B cell (primary cell): ENCODE measurements around the gene DDR1. TPM values are rescaled to one million over a fixed set of nuclear protein-coding genes. Genes with fewer than 3 reads are reported as not detected.
"Not testable (repeated sequence)": the region's sequence is repeated elsewhere in the genome, so short reads cannot be mapped to it uniquely, and the experiment has no call there.

Source experiments
- ATAC-seq: fragments of 200-7000 bp; cut with Tn5 transposase; one replicate; pipeline ENCODE4 v1.10.0; 2021; ENCODE audit warnings: low read depth, mild to moderate bottlenecking, moderate number of reproducible peaks, moderate library complexity
- CTCF ChIA-PET: fragments of 350-600 bp; sonication (Branson Sonifier 250); formaldehyde crosslinking; loops from one replicate; lab custom pipeline; 2021; ENCODE audit warnings: antibody characterized with exemption, inconsistent platforms; lab: Charles Lee
- POLR2A ChIA-PET: fragments of 350-600 bp; sonication (Branson Sonifier 250); formaldehyde crosslinking; loops from one replicate; lab custom pipeline; 2021; ENCODE audit warnings: antibody characterized with exemption; lab: Charles Lee
- DNase-seq: peaks from one replicate; pipeline ENCODE4 v3.0.0; 2013
- H2AFZ ChIP-seq: 2 replicates; pipeline ENCODE4 v1.6.1; 2012; ENCODE audit warnings: mild to moderate bottlenecking, low read depth, low read length; ENCODE audit not compliant: insufficient read depth, poor library complexity, severe bottlenecking
- H3K27ac ChIP-seq, 2 donors: 1 replicate in 1 of 2; 2 replicates in 1 of 2; pipeline ENCODE4 v1.5.1; 2012 to 2013; ENCODE audit warnings: low read length in 2 of 2, mild to moderate bottlenecking in 2 of 2, moderate library complexity in 1 of 2
- H3K27me3 ChIP-seq, 4 experiments: fragments of 200-600 bp in 1 of 4; sonication (generic) in 1 of 4; replicated peaks in 1 of 4; 1 replicate in 2 of 4; 2 replicates in 2 of 4; pipeline versions ENCODE4 v1.6.1 to v1.7.0; 2013 to 2016; ENCODE audit warnings: low read length in 3 of 4, mild to moderate bottlenecking in 2 of 4, mixed read lengths in 1 of 4, moderate library complexity in 1 of 4; ENCODE audit not compliant: insufficient read depth in 4 of 4, control insufficient read depth in 3 of 4; ENCODE audit errors: control extremely low read depth in 1 of 4
- H3K36me3 ChIP-seq, 2 experiments: replicated peaks in 1 of 2; 1 replicate in 1 of 2; 2 replicates in 1 of 2; pipeline versions ENCODE4 v1.6.1 to v1.7.1; 2013; ENCODE audit warnings: low read length in 1 of 2; ENCODE audit not compliant: insufficient read depth in 2 of 2, control insufficient read depth in 1 of 2; ENCODE audit errors: control extremely low read depth in 1 of 2, extremely low read depth in 1 of 2
- H3K4me1 ChIP-seq, 2 donors: fragments of 200-600 bp in 1 of 2; sonication (generic) in 1 of 2; 1 replicate in 1 of 2; 2 replicates in 1 of 2; pipeline versions ENCODE4 v1.5.1 to v1.6.1; 2013 to 2017; ENCODE audit warnings: low read length in 2 of 2; ENCODE audit not compliant: control insufficient read depth in 2 of 2, insufficient read depth in 2 of 2
- H3K4me2 ChIP-seq: replicated peaks from 2 replicates; pipeline ENCODE3; 2012; ENCODE audit warnings: mild to moderate bottlenecking, low read depth, low read length; ENCODE audit not compliant: poor library complexity, severe bottlenecking
- H3K4me3 ChIP-seq, 5 experiments: fragments of 200-600 bp in 1 of 5; sonication (generic) in 1 of 5; 1 replicate in 3 of 5; 2 replicates in 2 of 5; pipeline versions ENCODE4 v1.5.1 to v1.7.0; 2011 to 2016; ENCODE audit warnings: low read length in 4 of 5, mild to moderate bottlenecking in 4 of 5, low read depth in 2 of 5, control low read depth in 1 of 5, moderate library complexity in 1 of 5; ENCODE audit not compliant: insufficient read depth in 1 of 5; ENCODE audit errors: control extremely low read depth in 1 of 5, extremely low read depth in 1 of 5
- H3K79me2 ChIP-seq: fragments of 200-600 bp; sonication (generic); one replicate; pipeline ENCODE4 v1.6.0; 2016; ENCODE audit warnings: low read length; ENCODE audit not compliant: control insufficient read depth, insufficient read depth
- H3K9ac ChIP-seq: fragments of 200-600 bp; sonication (generic); 2 replicates; pipeline ENCODE4 v1.6.1; 2017; ENCODE audit warnings: mild to moderate bottlenecking, low read length, moderate library complexity
- H3K9me3 ChIP-seq, 3 donors: one replicate each; pipeline versions ENCODE4 v1.6.1 to v1.7.1; 2013; ENCODE audit warnings: low read length in 2 of 3; ENCODE audit not compliant: control insufficient read depth in 2 of 3, insufficient read depth in 1 of 3; ENCODE audit errors: control extremely low read depth in 1 of 3
- H4K20me1 ChIP-seq: 2 replicates; pipeline ENCODE4 v1.6.0; 2012; ENCODE audit warnings: mild to moderate bottlenecking, low read length; ENCODE audit not compliant: insufficient read depth, control insufficient read depth, poor library complexity, severe bottlenecking
- H3K27ac Mint-ChIP-seq: one replicate; pipeline ENCODE4 v1.8.0; 2021; ENCODE audit warnings: mixed read lengths
- H3K27me3 Mint-ChIP-seq: one replicate; pipeline ENCODE4 v1.8.0; 2021; ENCODE audit warnings: mixed read lengths
- H3K4me1 Mint-ChIP-seq: one replicate; pipeline ENCODE4 v1.8.0; 2021; ENCODE audit warnings: mixed read lengths
- H3K4me3 Mint-ChIP-seq: one replicate; pipeline ENCODE4 v1.8.0; 2021; ENCODE audit warnings: mixed read lengths
- H3K9me3 Mint-ChIP-seq: one replicate; pipeline ENCODE4 v1.8.0; 2022; ENCODE audit warnings: mixed read lengths; ENCODE audit not compliant: insufficient read depth
- CTCF ChIP-seq: fragments of 200-600 bp; IDR thresholded peaks from one replicate; pipeline ENCODE4 v1.8.0; 2022; ENCODE audit warnings: antibody characterized with exemption, mild to moderate bottlenecking
- EZH2 ChIP-seq: IDR thresholded peaks from 2 replicates; pipeline ENCODE4 v1.6.1; 2012; ENCODE audit warnings: borderline replicate concordance, low read depth, mild to moderate bottlenecking, moderate library complexity, low read length; ENCODE audit not compliant: insufficient read depth, poor library complexity, severe bottlenecking
- WGBS: methylation state at CpG from one replicate; pipeline ENCODE4 v1.1.5; 2013; ENCODE audit warnings: missing lambda C conversion rate; ENCODE audit not compliant: insufficient coverage; 5-methylcytosine and 5-hydroxymethylcytosine counted together
- intact Hi-C: fragments of 100-400 bp; cut with micrococcal nuclease; formaldehyde crosslinking; loops from one replicate; pipeline ENCODE4 v1.10.0; 2022
- polyA plus RNA-seq: library from polyadenylated mRNA; depleted of rRNA; stranded (reverse); fragments of >200 nt; gene quantifications from 2 replicates; pipeline ENCODE4 v1.2.3, GENCODE V29; 2012
- total RNA-seq, 2 donors: library from RNA; stranded (reverse); fragments of 120-200 nt in 1 of 2; gene quantifications; 1 replicate in 1 of 2; 2 replicates in 1 of 2; pipeline versions ENCODE4 v1.2.3 to v1.2.4, GENCODE V29; 2013 to 2022

The DDR1 gene
- total and polyA plus RNA-seq, 2 donors (not counting 1 experiment from before 2014, with no cell fraction given): 28.8 to 61.7 TPM

DNA sequence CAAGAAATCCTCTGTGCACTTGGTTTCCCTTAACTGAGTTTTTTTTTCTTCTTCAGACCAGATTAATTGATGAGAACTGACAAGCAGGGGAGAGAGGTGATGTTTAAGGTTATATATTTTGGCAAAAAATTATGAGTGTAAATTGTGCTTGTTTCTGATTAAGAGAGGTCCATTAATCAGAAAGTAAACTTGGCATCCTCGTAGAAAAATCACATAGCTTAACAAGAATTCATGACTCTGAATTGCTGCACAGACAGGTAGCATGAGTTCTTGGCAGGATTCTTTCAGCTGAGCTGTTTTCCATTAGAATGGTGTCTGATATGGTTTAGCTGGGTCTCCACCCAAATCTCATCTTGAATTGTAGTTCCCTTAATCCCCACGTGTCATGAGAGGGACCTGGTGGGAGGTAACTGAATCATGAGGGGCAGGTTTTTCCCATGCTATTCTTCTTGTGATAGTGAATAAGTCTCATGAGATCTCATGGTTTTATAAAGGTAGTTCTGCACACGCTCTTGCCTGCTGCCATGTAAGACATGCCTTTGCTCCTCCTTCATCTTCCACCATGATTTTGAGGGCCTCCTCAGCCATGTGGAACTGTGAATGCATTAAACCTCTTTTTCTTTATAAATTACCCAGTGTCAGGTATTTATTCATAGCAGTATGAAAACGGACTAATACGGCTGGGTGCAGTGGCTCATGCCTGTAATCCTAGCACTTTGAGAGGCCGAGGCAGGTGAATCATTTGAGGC, 34.2 kb upstream of the DDR1 start:
- H3K4me2 ChIP-seq: no peak overlapping the region
- peaks cover 2% of the 10 kb centered on the region for H3K9me3 Mint-ChIP-seq
- no peaks in the 10 kb centered on the region for H3K4me1 Mint-ChIP-seq
- no peak overlapping the region for H3K9ac ChIP-seq
- no peaks in the 10 kb centered on the region for H3K36me3 ChIP-seq
- DNase-seq: no peak
- no peak overlapping the region for H3K27ac Mint-ChIP-seq
- ATAC-seq: no peak
- POLR2A ChIA-PET: no interaction called here
- H2AFZ ChIP-seq: no peak overlapping the region
- no peaks in the 10 kb centered on the region for H3K79me2 ChIP-seq
- no peak for TF ChIP-seq CTCF
- no peak for TF ChIP-seq EZH2
- WGBS: 90% methylated on average over 4 of the region's 6 CpGs
- H3K27me3 Mint-ChIP-seq: peaks cover 12% of the 10 kb centered on the region
- no peak overlapping the region for H3K4me3 Mint-ChIP-seq
- H3K27ac ChIP-seq: no peak overlapping the region
- intact Hi-C loops: no loop called here
- CTCF ChIA-PET: no interaction called here
- H3K4me3 ChIP-seq: no peak overlapping the region
- H3K9me3 ChIP-seq: peaks cover 0 to 17% (median 14%) of the 10 kb centered on the region in 3 donors
- H3K4me1 ChIP-seq: no peaks in the 10 kb centered on the region
- no peaks in the 10 kb centered on the region for H4K20me1 ChIP-seq
- no peaks in the 10 kb centered on the region for H3K27me3 ChIP-seq

- H2AFZ ChIP-seq, ATAC-seq, H3K4me1 Mint-ChIP-seq, POLR2A ChIA-PET, H3K9ac ChIP-seq, H3K27me3 ChIP-seq, H3K36me3 ChIP-seq, H3K4me3 ChIP-seq, H3K4me2 ChIP-seq, H4K20me1 ChIP-seq, H3K27ac Mint-ChIP-seq, H3K79me2 ChIP-seq, H3K4me3 Mint-ChIP-seq, intact Hi-C loops, H3K9me3 Mint-ChIP-seq, H3K4me1 ChIP-seq, DNase-seq, H3K27ac ChIP-seq: not testable (repeated sequence)
- H3K27me3 Mint-ChIP-seq: peaks cover 16% of the 10 kb centered on the region
- CTCF ChIA-PET: interaction anchor here (0.7 kb wide), 1 partner anchor 351 kb away, joined by 4 read pairs; no protein-coding TSS in a partner anchor
- peaks cover 0 to 17% (median 14%) of the 10 kb centered on the region in 3 donors for H3K9me3 ChIP-seq
- 100% methylated on average over 1 of the region's 2 CpGs for WGBS
Observed at GRCh38 chr6:30852459-30852858, 31.9 kb upstream of the DDR1 start.
